Activated B cell treated with CpG ODN at 0.5 μM for 24 hours (primary cell): Measurements from ENCODE around the gene DNAAF8. TPM values are rescaled to one million over a fixed set of nuclear protein-coding genes. Genes with fewer than 3 reads are reported as not detected.

Experiments
- ATAC-seq: fragments of 200-7000 bp; cut with Tn5 transposase; one replicate; pipeline ENCODE4 v1.10.0; 2021; ENCODE audit warnings: low read depth, mild to moderate bottlenecking, moderate library complexity
- CTCF ChIA-PET: fragments of 350-600 bp; sonication (Branson Sonifier 250); formaldehyde crosslinking; loops from one replicate; lab custom pipeline; 2021; ENCODE audit warnings: antibody characterized with exemption; lab: Charles Lee
- POLR2A ChIA-PET: fragments of 350-600 bp; sonication (Branson Sonifier 250); formaldehyde crosslinking; loops from one replicate; lab custom pipeline; 2021; ENCODE audit warnings: antibody characterized with exemption; lab: Charles Lee
- DNase-seq: peaks from one replicate; pipeline ENCODE4 v3.0.0; 2022
- H3K27ac Mint-ChIP-seq: one replicate; pipeline ENCODE4 v1.8.0; 2020; ENCODE audit warnings: mixed read lengths
- H3K27me3 Mint-ChIP-seq: one replicate; pipeline ENCODE4 v1.8.0; 2021; ENCODE audit warnings: mixed read lengths
- H3K36me3 Mint-ChIP-seq: one replicate; pipeline ENCODE4 v1.8.0; 2021; ENCODE audit warnings: low read depth, mixed read lengths
- H3K4me1 Mint-ChIP-seq: one replicate; pipeline ENCODE4 v1.8.0; 2021; ENCODE audit warnings: mixed read lengths
- H3K4me3 Mint-ChIP-seq: one replicate; pipeline ENCODE4 v1.8.0; 2020; ENCODE audit warnings: mild to moderate bottlenecking, mixed read lengths
- H3K9me3 Mint-ChIP-seq: one replicate; pipeline ENCODE4 v1.8.0; 2020; ENCODE audit warnings: mixed read lengths
- CTCF ChIP-seq: fragments of 200-600 bp; IDR thresholded peaks from one replicate; pipeline ENCODE4 v1.8.0; 2022; ENCODE audit warnings: antibody characterized with exemption, mild to moderate bottlenecking
- intact Hi-C: fragments of 100-400 bp; cut with micrococcal nuclease; formaldehyde crosslinking; loops from one replicate; pipeline ENCODE4 v1.15.1; 2024
- total RNA-seq: library from RNA; stranded (reverse); gene quantifications from 2 replicates; pipeline ENCODE4 v1.2.3, GENCODE V29; 2022

DNAAF8 gene
- total RNA-seq, 1 donor from 2014 or later, result 0.31 TPM

- Mint-ChIP-seq H3K27ac (no peak overlapping the region), H3K36me3 (no peaks in the 10 kb centered on the region), H3K27me3 (no peaks in the 10 kb centered on the region), H3K9me3 (no peaks in the 10 kb centered on the region), H3K4me1 (no peaks in the 10 kb centered on the region), H3K4me3 (no peak overlapping the region)
- DNase-seq (no peak), ATAC-seq (no peak)
- ChIA-PET CTCF (no interaction called here), POLR2A (no interaction called here)
- intact Hi-C loops, result no loop called here
- TF ChIP-seq CTCF, result no peak
These were observed 56.5 kb downstream of the DNAAF8 start for GRCh38 chr16:4790871-4791270.

- Mint-ChIP-seq H3K36me3 (no peaks in the 10 kb centered on the region), H3K27ac (no peak overlapping the region), H3K4me3 (no peak overlapping the region), H3K9me3 (no peaks in the 10 kb centered on the region), H3K27me3 (no peaks in the 10 kb centered on the region), H3K4me1 (no peaks in the 10 kb centered on the region)
- DNase-seq (no peak), ATAC-seq (no peak)
- no peak for TF ChIP-seq CTCF
- ChIA-PET POLR2A (no interaction called here), CTCF (no interaction called here)
- intact Hi-C loops, result no loop called here
These were observed 58.7 kb downstream of the DNAAF8 start for GRCh38 chr16:4792951-4793513.

DNA sequence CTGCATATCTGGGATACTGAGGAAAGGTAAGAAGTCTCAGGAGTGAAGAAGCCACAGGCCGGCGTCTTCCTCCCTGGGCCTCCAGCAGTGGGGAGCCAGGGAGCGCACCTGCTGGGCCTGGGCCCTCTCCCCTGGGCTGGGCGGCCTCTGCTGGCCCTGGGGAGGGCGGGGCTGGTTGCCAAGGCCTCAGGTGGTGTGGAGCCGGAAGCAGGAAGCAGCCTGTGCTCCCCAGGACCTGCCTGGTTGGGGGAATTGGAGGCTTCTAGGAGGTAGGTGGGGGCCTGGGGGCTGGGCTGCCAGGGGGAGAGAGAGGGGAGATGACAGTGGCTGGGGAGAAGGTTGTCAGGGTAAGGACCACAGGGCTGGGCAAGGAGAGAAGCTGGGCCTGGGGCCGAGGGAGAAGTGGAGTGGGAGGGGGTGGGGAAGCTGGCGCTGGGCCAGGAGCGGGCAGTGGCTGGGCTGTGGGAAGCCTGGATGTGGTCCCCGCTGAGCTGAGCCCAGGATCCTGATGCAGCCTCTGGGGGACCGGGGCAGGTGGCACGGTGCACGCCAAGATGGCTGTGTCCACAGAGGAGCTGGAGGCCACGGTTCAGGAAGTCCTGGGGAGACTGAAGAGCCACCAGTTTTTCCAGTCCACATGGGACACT, 61.0 kb downstream of the DNAAF8 start, which contains the start of gene SMIM22:
Gene SMIM22 (plus strand): TSS at position 189 of the 647 bp plus-strand sequence. CDS start 366 bp downstream, at position 555.
- Mint-ChIP-seq H3K36me3 (no peaks in the 10 kb centered on the region), H3K9me3 (no peaks in the 10 kb centered on the region), H3K27ac (no peak within 1 kb of the TSS), H3K4me3 (no peak within 1 kb of the TSS), H3K4me1 (peaks cover 3% of the 10 kb centered on the region), H3K27me3 (no peaks in the 10 kb centered on the region)
- intact Hi-C loops, result no loop called here
- no peak for TF ChIP-seq CTCF
- no peak for DNase-seq
- ChIA-PET CTCF (no interaction called here), POLR2A (interaction anchor here (0.6 kb wide), 1 partner anchor 12 kb away, joined by 12 read pairs; no protein-coding TSS in a partner anchor)
- no peak for ATAC-seq

DNA sequence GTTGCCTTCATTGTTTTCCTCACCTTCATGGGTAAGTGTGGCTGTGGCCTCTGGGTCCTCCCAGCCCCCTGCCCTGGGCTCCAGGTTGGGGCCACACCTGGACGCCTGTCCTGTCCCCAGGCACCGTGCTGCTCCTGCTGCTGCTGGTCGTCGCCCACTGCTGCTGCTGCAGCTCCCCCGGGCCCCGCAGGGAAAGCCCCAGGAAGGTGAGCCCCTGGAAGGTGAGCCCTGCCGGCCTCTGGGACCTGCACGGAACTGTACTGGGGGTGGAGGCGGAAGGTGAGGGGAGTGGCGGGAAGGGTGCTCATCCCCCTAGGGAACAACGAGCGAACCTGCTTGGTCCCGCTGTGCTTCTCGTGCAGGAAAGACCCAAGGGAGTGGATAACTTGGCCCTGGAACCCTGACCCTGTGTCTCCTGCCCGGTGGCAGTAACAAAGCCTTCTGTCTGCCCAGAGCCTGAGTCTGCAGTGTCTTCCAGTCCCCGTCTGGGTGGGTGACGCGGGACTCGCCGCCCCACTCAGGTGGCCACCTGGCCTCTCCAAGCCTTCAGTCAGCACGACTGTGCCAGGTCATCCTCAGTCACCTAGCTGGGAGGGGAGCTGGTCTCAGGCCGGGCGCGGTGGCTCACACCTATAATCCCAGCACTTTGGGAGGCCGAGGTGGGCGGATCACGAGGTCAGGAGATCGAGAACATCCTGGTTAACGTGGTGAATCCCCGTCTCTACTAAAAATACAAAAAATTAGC, 61.7 kb downstream of the DNAAF8 start:
- Mint-ChIP-seq H3K27ac (no peak overlapping the region), H3K27me3 (no peaks in the 10 kb centered on the region), H3K36me3 (no peaks in the 10 kb centered on the region), H3K4me1 (peaks cover 10% of the 10 kb centered on the region), H3K4me3 (no peak overlapping the region), H3K9me3 (no peaks in the 10 kb centered on the region)
- no peak for DNase-seq
- TF ChIP-seq CTCF, result no peak
- ChIA-PET CTCF (no interaction called here), POLR2A (interaction anchor here (0.6 kb wide), 1 partner anchor 11 kb away, joined by 12 read pairs; no protein-coding TSS in a partner anchor)
- intact Hi-C loops, result no loop called here
- ATAC-seq, result no peak
